Gastrocnemius medialis (tissue), 4 donors: ENCODE results near the gene LTBP1. TPM values are rescaled to one million over a fixed set of nuclear protein-coding genes. Genes with fewer than 3 reads are reported as not detected.

Experiments
- ATAC-seq, 2 donors: fragments of 150-250 bp; one replicate each; pipeline ENCODE4 v1.9.1; 2016
- DNase-seq, 2 donors: peaks; one replicate each; pipeline ENCODE4 v3.0.0-alpha.2; 2019
- H3K27ac ChIP-seq, 4 donors: fragments of 200-600 bp; sonication (generic); 1 replicate in 1 of 4; 2 replicates in 3 of 4; pipeline ENCODE4 v1.5.1; 2016 to 2018; ENCODE audit warnings: mild to moderate bottlenecking in 2 of 4, moderate library complexity in 1 of 4
- H3K27me3 ChIP-seq, 3 donors: fragments of 200-600 bp; sonication (generic) in 2 of 3; 1 replicate in 1 of 3; 2 replicates in 2 of 3; pipeline versions ENCODE4 v1.5.1 to v1.6.0; 2016 to 2019; ENCODE audit warnings: mild to moderate bottlenecking in 1 of 3, moderate library complexity in 1 of 3
- H3K36me3 ChIP-seq, 2 donors: fragments of 200-600 bp; sonication (generic) in 1 of 2; one replicate each; pipeline ENCODE4 v1.5.1; 2017 to 2018
- H3K4me1 ChIP-seq, 2 donors: fragments of 200-600 bp; sonication (generic) in 1 of 2; one replicate each; pipeline ENCODE4 v1.5.1; 2016 to 2017; ENCODE audit warnings: mild to moderate bottlenecking in 2 of 2
- H3K4me3 ChIP-seq, 4 donors: fragments of 200-600 bp; sonication (generic) in 3 of 4; 1 replicate in 1 of 4; 2 replicates in 3 of 4; pipeline ENCODE4 v1.5.1; 2016 to 2019; ENCODE audit warnings: mild to moderate bottlenecking in 2 of 4
- H3K9me3 ChIP-seq, 3 donors: fragments of 200-600 bp; sonication (generic) in 2 of 3; 1 replicate in 1 of 3; 2 replicates in 2 of 3; pipeline ENCODE4 v1.5.1; 2016 to 2019
- POLR2A ChIP-seq, 2 donors: fragments of 450-650 bp; IDR thresholded peaks; one replicate each; pipeline ENCODE4 v1.6.1; 2017; ENCODE audit warnings: antibody characterized with exemption in 2 of 2, mild to moderate bottlenecking in 2 of 2, moderate library complexity in 2 of 2
- in situ Hi-C, 4 donors: fragments of 200-750 bp; cut with MboI; loops; one replicate each; pipeline versions ENCODE4 v1.15.0 to v1.8.0; 2017; ENCODE audit warnings: low sequenced_read_pairs in 4 of 4
- intact Hi-C: fragments of 100-400 bp; cut with DNase I; formaldehyde crosslinking; loops from one replicate; pipeline ENCODE4 v1.15.1; 2023; ENCODE audit warnings: low total_unique reads
- total RNA-seq, 4 donors: library from RNA; depleted of rRNA; stranded (reverse); fragments of >200 nt; gene quantifications; one replicate each; pipeline versions ENCODE4 v1.1.0 to v1.2.3, GENCODE V29; 2016
- TF ChIP-seq, protein P1 (sequence below), 5 experiments: fragments of 450-650 bp in 3 of 5; fragments of 200-600 bp in 2 of 5; sonication (generic) in 2 of 5; IDR thresholded peaks in 4 of 5; conservative IDR thresholded peaks in 1 of 5; 1 replicate in 4 of 5; 2 replicates in 1 of 5; pipeline ENCODE4 v1.5.1; 2016 to 2019; ENCODE audit warnings: antibody characterized with exemption in 5 of 5, mild to moderate bottlenecking in 3 of 5, moderate library complexity in 3 of 5

LTBP1 gene
- total RNA-seq, 4 donors from 2014 or later = 8.0 to 42.8 (median 18.4) TPM

GRCh38 chr2:33318456-33318855 is 371.7 kb downstream of the LTBP1 start:
- intact Hi-C loops = no loop called here
- no peaks in the 10 kb centered on the region for H3K36me3 ChIP-seq
- H3K4me3 ChIP-seq = no peak overlapping the region
- peaks cover 20 to 23% of the 10 kb centered on the region in 2 donors for H3K4me1 ChIP-seq
- DNase-seq (no peak), ATAC-seq (no peak)
- TF ChIP-seq, protein P1, sequence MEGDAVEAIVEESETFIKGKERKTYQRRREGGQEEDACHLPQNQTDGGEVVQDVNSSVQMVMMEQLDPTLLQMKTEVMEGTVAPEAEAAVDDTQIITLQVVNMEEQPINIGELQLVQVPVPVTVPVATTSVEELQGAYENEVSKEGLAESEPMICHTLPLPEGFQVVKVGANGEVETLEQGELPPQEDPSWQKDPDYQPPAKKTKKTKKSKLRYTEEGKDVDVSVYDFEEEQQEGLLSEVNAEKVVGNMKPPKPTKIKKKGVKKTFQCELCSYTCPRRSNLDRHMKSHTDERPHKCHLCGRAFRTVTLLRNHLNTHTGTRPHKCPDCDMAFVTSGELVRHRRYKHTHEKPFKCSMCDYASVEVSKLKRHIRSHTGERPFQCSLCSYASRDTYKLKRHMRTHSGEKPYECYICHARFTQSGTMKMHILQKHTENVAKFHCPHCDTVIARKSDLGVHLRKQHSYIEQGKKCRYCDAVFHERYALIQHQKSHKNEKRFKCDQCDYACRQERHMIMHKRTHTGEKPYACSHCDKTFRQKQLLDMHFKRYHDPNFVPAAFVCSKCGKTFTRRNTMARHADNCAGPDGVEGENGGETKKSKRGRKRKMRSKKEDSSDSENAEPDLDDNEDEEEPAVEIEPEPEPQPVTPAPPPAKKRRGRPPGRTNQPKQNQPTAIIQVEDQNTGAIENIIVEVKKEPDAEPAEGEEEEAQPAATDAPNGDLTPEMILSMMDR (IDR thresholded peaks at IDR 0.05 in 4 of 5, conservative IDR thresholded peaks at IDR 0.05 in 1 of 5) = no peak
- no peak for TF ChIP-seq POLR2A (IDR thresholded peaks at IDR 0.05)
- H3K9me3 ChIP-seq = no peaks in the 10 kb centered on the region
- H3K27me3 ChIP-seq = no peaks in the 10 kb centered on the region
- H3K27ac ChIP-seq = no peak overlapping the region
- in situ Hi-C loops = no loop called here

DNA sequence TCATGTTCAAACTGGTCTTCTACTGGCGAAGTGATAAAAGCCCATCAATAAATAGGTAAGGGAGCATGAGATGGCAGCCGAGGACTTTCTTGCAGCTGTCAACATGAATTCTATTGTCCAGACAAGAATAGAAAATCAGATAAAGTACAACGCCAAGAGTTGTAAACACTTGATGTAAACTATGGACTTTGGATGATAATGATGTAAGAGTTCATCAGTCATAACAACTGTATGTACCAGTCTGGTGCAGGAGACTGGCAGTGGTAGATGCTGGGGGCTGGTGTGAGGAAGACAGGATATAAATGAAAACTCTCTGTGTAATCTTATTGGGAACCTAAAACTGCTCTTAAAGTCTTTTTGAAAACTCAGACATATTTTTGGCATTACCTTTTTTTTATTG is 373.8 kb downstream of the LTBP1 start:
- peaks cover 20 to 23% of the 10 kb centered on the region in 2 donors for H3K4me1 ChIP-seq
- TF ChIP-seq, protein P1 (IDR thresholded peaks at IDR 0.05 in 4 of 5, conservative IDR thresholded peaks at IDR 0.05 in 1 of 5) = no peak
- no peak for TF ChIP-seq POLR2A (IDR thresholded peaks at IDR 0.05)
- H3K27me3 ChIP-seq = no peaks in the 10 kb centered on the region
- intact Hi-C loops (no loop called here), in situ Hi-C loops (no loop called here)
- no peaks in the 10 kb centered on the region for H3K9me3 ChIP-seq
- no peak for DNase-seq
- no peak for ATAC-seq
- no peaks in the 10 kb centered on the region for H3K36me3 ChIP-seq
- no peak overlapping the region for H3K4me3 ChIP-seq
- no peak overlapping the region for H3K27ac ChIP-seq

DNA sequence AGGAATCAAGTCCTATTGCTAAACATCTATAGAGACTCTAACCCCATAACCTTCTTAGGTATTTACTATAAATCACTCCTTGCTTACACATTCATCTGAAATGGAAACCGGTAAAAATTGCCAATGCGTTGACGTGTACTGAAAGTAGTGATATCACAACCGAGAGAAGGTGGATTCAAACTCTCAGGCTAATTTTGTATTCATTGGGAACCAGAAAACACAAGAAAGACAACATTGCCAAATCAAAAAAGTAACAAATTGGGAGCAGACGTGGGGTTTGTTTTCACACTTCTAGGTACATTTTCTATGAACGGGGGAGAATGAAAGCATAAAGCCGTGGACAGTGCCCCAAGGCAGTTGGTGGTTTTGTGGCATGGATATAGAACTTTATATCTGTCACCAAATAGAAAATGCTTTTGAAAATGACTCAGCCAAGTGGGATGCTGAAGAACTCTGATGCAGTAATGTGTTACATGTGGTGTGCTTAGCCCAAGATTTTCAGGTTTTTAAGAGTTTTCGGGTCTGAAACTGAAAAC is 374.6 kb downstream of the LTBP1 start:
- peaks cover 20 to 23% of the 10 kb centered on the region in 2 donors for H3K4me1 ChIP-seq

DNA sequence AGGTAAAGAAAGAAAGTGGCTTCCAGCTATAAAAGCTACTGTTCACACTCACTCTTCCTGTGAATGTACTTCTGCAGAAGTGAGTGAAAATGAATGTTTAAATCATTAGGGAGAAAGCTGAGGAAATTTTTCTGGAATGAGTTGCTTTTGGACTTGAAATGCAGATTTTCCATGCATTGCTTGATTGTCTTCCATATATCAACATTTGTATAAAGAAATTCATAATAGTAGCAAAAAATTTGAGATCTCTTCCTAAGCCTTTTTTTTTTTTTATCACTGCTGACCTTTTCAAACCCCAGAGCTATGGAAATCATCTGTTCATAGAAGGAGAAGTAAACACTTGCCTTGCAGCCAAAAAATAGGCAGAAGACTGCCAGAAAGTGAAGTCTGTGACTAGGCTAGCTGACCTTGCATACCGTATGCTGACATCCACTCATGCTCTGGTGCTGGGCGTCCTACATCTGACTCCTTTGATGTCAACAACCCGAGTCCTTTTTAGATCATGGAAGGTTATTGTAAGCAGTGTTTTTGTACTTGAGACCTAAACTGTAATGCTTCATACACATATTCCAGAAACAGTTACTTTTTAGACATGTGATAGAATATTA is 375.2 kb downstream of the LTBP1 start:
- ATAC-seq (peak; percentile 44 to 80), DNase-seq (peak; percentile 13 to 20)
- in situ Hi-C loops (no loop called here), intact Hi-C loops (no loop called here)
- H3K4me3 ChIP-seq = no peak overlapping the region
- H3K27ac ChIP-seq = no peak overlapping the region
- H3K27me3 ChIP-seq = no peaks in the 10 kb centered on the region
- TF ChIP-seq, protein P1 (IDR thresholded peaks at IDR 0.05 in 4 of 5, conservative IDR thresholded peaks at IDR 0.05 in 1 of 5) = no peak
- no peak for TF ChIP-seq POLR2A (IDR thresholded peaks at IDR 0.05)
- no peaks in the 10 kb centered on the region for H3K36me3 ChIP-seq
- H3K4me1 ChIP-seq = peaks cover 20 to 23% of the 10 kb centered on the region in 2 donors
- no peaks in the 10 kb centered on the region for H3K9me3 ChIP-seq

More for the DNA sequence above, 374.6 kb downstream of the LTBP1 start:
- H3K9me3 ChIP-seq = no peaks in the 10 kb centered on the region
- TF ChIP-seq POLR2A (IDR thresholded peaks at IDR 0.05) = no peak
- TF ChIP-seq, protein P1 (IDR thresholded peaks at IDR 0.05 in 4 of 5, conservative IDR thresholded peaks at IDR 0.05 in 1 of 5) = no peak
- H3K36me3 ChIP-seq = no peaks in the 10 kb centered on the region
- DNase-seq = no peak
- no peak overlapping the region for H3K4me3 ChIP-seq
- H3K27ac ChIP-seq = no peak overlapping the region
- in situ Hi-C loops (no loop called here), intact Hi-C loops (no loop called here)
- ATAC-seq = no peak
- no peaks in the 10 kb centered on the region for H3K27me3 ChIP-seq
